ENCODE results near the gene WDR82. TPM values are rescaled to one million over a fixed set of nuclear protein-coding genes. Genes with fewer than 3 reads are reported as not detected.

The WDR82 gene
- total RNA-seq, 1 donor from 2014 or later: 49.2 TPM

- no peaks in the 10 kb centered on the region for H3K9me3 Mint-ChIP-seq
Observed at GRCh38 chr3:52290596-52291507, 12.4 kb upstream of the WDR82 start.

GRCh38 chr3:52289747-52290595, 11.5 kb upstream of the WDR82 start:
- H3F3A ChIP-seq (ENCODE audit: low read depth): peaks cover 17% of the 10 kb centered on the region

More at GRCh38 chr3:52290596-52291507, 12.4 kb upstream of the WDR82 start:
- H3K9me3 ChIP-seq (ENCODE audit: low read depth): no peaks in the 10 kb centered on the region
- TF ChIP-seq CTCF (IDR thresholded peaks at IDR 0.05): no peak
- no peak for TF ChIP-seq EZH2 (IDR thresholded peaks at IDR 0.05)
- TF ChIP-seq EZH2phosphoT487 (IDR thresholded peaks at IDR 0.05): no peak
- no peak overlapping the region for H3K4me3 Mint-ChIP-seq
- H2AFZ ChIP-seq (replicated peaks): no peak overlapping the region
- no peaks in the 10 kb centered on the region for H3K27me3 ChIP-seq
- no peaks in the 10 kb centered on the region for H3K36me3 Mint-ChIP-seq
- H3K27ac ChIP-seq: no peak overlapping the region
- no peaks in the 10 kb centered on the region for H3K36me3 ChIP-seq
- H3K9ac ChIP-seq: no peak overlapping the region
- no peaks in the 10 kb centered on the region for H4K20me1 ChIP-seq (ENCODE audit: low read depth)
- no peak overlapping the region for H3K4me3 ChIP-seq
- H3K27me3 Mint-ChIP-seq (ENCODE audit: insufficient read depth, low read depth): peaks cover 9% of the 10 kb centered on the region
- H3K27ac Mint-ChIP-seq: peak overlapping the region; percentile 87
- peaks cover 18% of the 10 kb centered on the region for H3K4me1 Mint-ChIP-seq
- peaks cover 4% of the 10 kb centered on the region for H3K4me1 ChIP-seq
- H3F3A ChIP-seq (ENCODE audit: low read depth): peaks cover 17% of the 10 kb centered on the region
- peaks cover 12% of the 10 kb centered on the region for H3K79me2 ChIP-seq (ENCODE audit: low read depth)
- no peak for DNase-seq (ENCODE audit: low spot score)
- H3K4me2 ChIP-seq: no peak overlapping the region

GRCh38 chr3:52289338-52289746, 10.9 kb upstream of the WDR82 start:
- H3K4me3 Mint-ChIP-seq: peak overlapping the region; percentile 99

More at GRCh38 chr3:52289747-52290595, 11.5 kb upstream of the WDR82 start:
- DNase-seq (ENCODE audit: low spot score): no peak
- Mint-ChIP-seq H3K4me1 (peaks cover 13% of the 10 kb centered on the region), H3K27ac (no peak overlapping the region), H3K27me3 (ENCODE audit: insufficient read depth, low read depth) (peaks cover 7% of the 10 kb centered on the region), H3K4me3 (no peak overlapping the region), H3K9me3 (no peaks in the 10 kb centered on the region), H3K36me3 (no peaks in the 10 kb centered on the region)
- Histone ChIP-seq H3K27ac (no peak overlapping the region), H3K9me3 (ENCODE audit: low read depth) (no peaks in the 10 kb centered on the region), H3K36me3 (no peaks in the 10 kb centered on the region), H3K79me2 (ENCODE audit: low read depth) (peaks cover 12% of the 10 kb centered on the region), H3K4me2 (no peak overlapping the region), H2AFZ (replicated peaks) (no peak overlapping the region), H3K4me3 (no peak overlapping the region), H3K9ac (no peak overlapping the region), H4K20me1 (ENCODE audit: low read depth) (no peaks in the 10 kb centered on the region), H3K27me3 (no peaks in the 10 kb centered on the region), H3K4me1 (peaks cover 4% of the 10 kb centered on the region)
- TF ChIP-seq EZH2 (IDR thresholded peaks at IDR 0.05) (no peak), CTCF (IDR thresholded peaks at IDR 0.05) (no peak), EZH2phosphoT487 (IDR thresholded peaks at IDR 0.05) (no peak)

More at GRCh38 chr3:52289338-52289746, 10.9 kb upstream of the WDR82 start:
- H3K27me3 Mint-ChIP-seq (ENCODE audit: insufficient read depth, low read depth): peaks cover 7% of the 10 kb centered on the region
- H3K9me3 Mint-ChIP-seq: no peaks in the 10 kb centered on the region
- Histone ChIP-seq H3K27ac (no peak overlapping the region), H4K20me1 (ENCODE audit: low read depth) (no peaks in the 10 kb centered on the region), H3K9me3 (ENCODE audit: low read depth) (no peaks in the 10 kb centered on the region), H3K27me3 (no peaks in the 10 kb centered on the region), H3K4me1 (peaks cover 4% of the 10 kb centered on the region), H3K36me3 (no peaks in the 10 kb centered on the region), H2AFZ (replicated peaks) (no peak overlapping the region), H3K9ac (no peak overlapping the region), H3F3A (ENCODE audit: low read depth) (peaks cover 17% of the 10 kb centered on the region), H3K4me3 (no peak overlapping the region), H3K4me2 (no peak overlapping the region), H3K79me2 (ENCODE audit: low read depth) (peaks cover 12% of the 10 kb centered on the region)
- H3K36me3 Mint-ChIP-seq: no peaks in the 10 kb centered on the region
- DNase-seq (ENCODE audit: low spot score): no peak
- no peak overlapping the region for H3K27ac Mint-ChIP-seq
- no peak for TF ChIP-seq EZH2 (IDR thresholded peaks at IDR 0.05)
- no peak for TF ChIP-seq EZH2phosphoT487 (IDR thresholded peaks at IDR 0.05)
- H3K4me1 Mint-ChIP-seq: peaks cover 11% of the 10 kb centered on the region

All from neural progenitor cell (in vitro differentiated cells).